Lung (tissue), 12 donors: Measurements from ENCODE around the gene FZD4. TPM values are rescaled to one million over a fixed set of nuclear protein-coding genes. Genes with fewer than 3 reads are reported as not detected.

Experiments used
- ATAC-seq: fragments of 200-7000 bp; cut with Tn5 transposase; one replicate; pipeline ENCODE4 v1.9.1; 2020; ENCODE audit warnings: moderate number of reproducible peaks; ENCODE audit not compliant: insufficient read depth, low FRiP score
- DNase-seq, 3 donors: peaks; one replicate each; pipeline ENCODE4 v3.0.0-alpha.2; 2013 to 2017
- H3K27ac ChIP-seq, 2 donors: one replicate each; pipeline ENCODE4 v1.5.1; 2013; ENCODE audit warnings: mild to moderate bottlenecking in 2 of 2, moderate library complexity in 2 of 2, control low read depth in 1 of 2, inconsistent platforms in 1 of 2, low read depth in 1 of 2, low read length in 1 of 2
- H3K27me3 ChIP-seq, 3 donors: one replicate each; pipeline ENCODE4 v1.5.1; 2013; ENCODE audit warnings: low read length in 2 of 3; ENCODE audit not compliant: control insufficient read depth in 3 of 3, insufficient read depth in 3 of 3
- H3K36me3 ChIP-seq, 4 donors: one replicate each; pipeline ENCODE4 v1.5.1; 2013; ENCODE audit warnings: low read length in 4 of 4, mild to moderate bottlenecking in 1 of 4, moderate library complexity in 1 of 4; ENCODE audit not compliant: control insufficient read depth in 4 of 4, insufficient read depth in 4 of 4
- H3K4me1 ChIP-seq, 5 donors: one replicate each; pipeline ENCODE4 v1.5.1; 2013; ENCODE audit warnings: low read length in 5 of 5, mild to moderate bottlenecking in 2 of 5, moderate library complexity in 1 of 5; ENCODE audit not compliant: control insufficient read depth in 5 of 5, insufficient read depth in 5 of 5
- H3K4me3 ChIP-seq: one replicate; pipeline ENCODE4 v1.5.1; 2013; ENCODE audit warnings: mild to moderate bottlenecking, control low read depth, moderate library complexity
- H3K9ac ChIP-seq, 2 donors: one replicate each; pipeline ENCODE4 v1.5.1; 2013; ENCODE audit warnings: low read length in 2 of 2, control low read depth in 1 of 2; ENCODE audit not compliant: insufficient read depth in 1 of 2
- H3K9me3 ChIP-seq, 4 donors: one replicate each; pipeline ENCODE4 v1.5.1; 2013; ENCODE audit warnings: low read length in 3 of 4, mild to moderate bottlenecking in 1 of 4, moderate library complexity in 1 of 4; ENCODE audit not compliant: control insufficient read depth in 4 of 4, insufficient read depth in 3 of 4
- CTCF ChIP-seq: IDR thresholded peaks from 2 replicates; pipeline ENCODE4 v1.5.1; 2012; ENCODE audit warnings: mild to moderate bottlenecking; ENCODE audit errors: control extremely low read depth, extremely low read depth
- whole genome bisulfite sequencing, 2 donors: extraction: QIAGEN DNeasy Blood & Tissue Kit; methylation state at CpG; one replicate each; pipeline ENCODE4 v1.1.7; 2013; 5-methylcytosine and 5-hydroxymethylcytosine counted together
- polyA plus RNA-seq, 2 donors: library from polyadenylated mRNA; stranded (reverse); fragments of 200-250 nt; gene quantifications; one replicate each; pipeline ENCODE4 v1.2.1, GENCODE V29; 2013
- total RNA-seq, 2 donors: library from RNA; depleted of rRNA in 1 of 2; stranded (reverse); fragments of >200 nt in 1 of 2; gene quantifications; one replicate each; pipeline ENCODE4 v1.2.1, GENCODE V29; 2014 to 2021
- donor health status: control.
- donor health status: control.
- donor health status: Bipolar disorder and iron deficiency.
- donor health status: healthy.
- donor health status: DM: yes; HTN: yes; CAD: no.

The FZD4 gene
- total and polyA plus RNA-seq, 4 donors = 12.0 to 40.0 (median 20.9) TPM

GRCh38 chr11:86999859-87000753 lies 44.9 kb upstream of the FZD4 start:
- peak overlapping the region in 1 of 2 donors; percentile 45 for H3K27ac ChIP-seq
- TF ChIP-seq CTCF = no peak
- H3K9ac ChIP-seq = no peak overlapping the region
- H3K9me3 ChIP-seq = no peaks in the 10 kb centered on the region
- ATAC-seq = peak; percentile 58
- 62 to 81% methylated on average over 5 of the region's 5 CpGs for WGBS, 2 donors
- H3K36me3 ChIP-seq = no peaks in the 10 kb centered on the region
- H3K27me3 ChIP-seq = no peaks in the 10 kb centered on the region
- no peak overlapping the region for H3K4me3 ChIP-seq
- DNase-seq = peak; percentile 26 to 61 (median 35)
- H3K4me1 ChIP-seq = peaks cover 0 to 10% (median 0%) of the 10 kb centered on the region in 5 donors

GRCh38 chr11:86999388-86999787 lies 44.2 kb upstream of the FZD4 start:
- TF ChIP-seq CTCF = no peak
- H3K4me3 ChIP-seq = no peak overlapping the region
- 94 to 98% methylated on average over 1 of the region's 1 CpG for WGBS, 2 donors
- DNase-seq (no peak), ATAC-seq (no peak)
- peaks cover 0 to 10% (median 0%) of the 10 kb centered on the region in 5 donors for H3K4me1 ChIP-seq
- H3K27ac ChIP-seq = no peak overlapping the region
- no peaks in the 10 kb centered on the region for H3K9me3 ChIP-seq
- no peaks in the 10 kb centered on the region for H3K36me3 ChIP-seq
- no peak overlapping the region for H3K9ac ChIP-seq
- no peaks in the 10 kb centered on the region for H3K27me3 ChIP-seq

GRCh38 chr11:86996953-86997570 lies 41.9 kb upstream of the FZD4 start:
- H3K9ac ChIP-seq = no peak overlapping the region
- no peak for DNase-seq
- ATAC-seq = no peak
- H3K9me3 ChIP-seq = no peaks in the 10 kb centered on the region
- no peak for TF ChIP-seq CTCF
- no peaks in the 10 kb centered on the region for H3K27me3 ChIP-seq
- H3K27ac ChIP-seq = no peak overlapping the region
- H3K4me1 ChIP-seq = peaks cover 0 to 10% (median 0%) of the 10 kb centered on the region in 5 donors
- H3K4me3 ChIP-seq = no peak overlapping the region
- H3K36me3 ChIP-seq = no peaks in the 10 kb centered on the region
- WGBS, 2 donors = 96 to 98% methylated on average over 1 of the region's 1 CpG
